PC-3 (cell line): ENCODE results near the gene MAT1A. TPM values are rescaled to one million over a fixed set of nuclear protein-coding genes. Genes with fewer than 3 reads are reported as not detected.
A peak's percentile ranks its signal among the peaks of the same experiment; 100 is the strongest.
"Not testable (repeated sequence)": the region's sequence is repeated elsewhere in the genome, so short reads cannot be mapped to it uniquely, and the experiment has no call there.

Experiments
- ATAC-seq: fragments of 200-7000 bp; cut with Tn5 transposase; 2 replicates; pipeline ENCODE4 v1.9.1; 2020; ENCODE audit warnings: mild to moderate bottlenecking, moderate library complexity
- BruUV-seq: library from RNA; stranded (reverse); fragments of 400-500 nt; replicated peaks from 2 replicates; lab custom pipeline; 2021; lab: Mats Ljungman, UMichigan
- CTCF ChIA-PET: fragments of 300-600 bp; sonication (Branson Sonifier 250); formaldehyde crosslinking; loops from one replicate; lab custom pipeline; 2022; ENCODE audit warnings: antibody characterized with exemption; lab: Charles Lee
- POLR2A ChIA-PET: fragments of 300-600 bp; sonication (Branson Sonifier 250); formaldehyde crosslinking; loops from one replicate; lab custom pipeline; 2022; ENCODE audit warnings: antibody characterized with exemption; ENCODE audit not compliant: unreplicated experiment; lab: Charles Lee
- DNase-seq: peaks from one replicate; pipeline ENCODE4 v3.0.0-alpha.2; 2015
- H2AFZ ChIP-seq: fragments of 300-600 bp; sonication (generic); 2 replicates; pipeline ENCODE4 v1.6.0; 2016; ENCODE audit warnings: antibody characterized with exemption, low read length
- H3F3A ChIP-seq: fragments of 300-600 bp; sonication (generic); one replicate; pipeline ENCODE4 v1.6.0; 2017; ENCODE audit warnings: antibody characterized with exemption, low read length, control low read depth, mild to moderate bottlenecking; ENCODE audit not compliant: unreplicated experiment
- H3K27ac ChIP-seq: fragments of 300-600 bp; sonication (generic); 2 replicates; pipeline ENCODE4 v1.5.1; 2016; ENCODE audit warnings: mild to moderate bottlenecking, low read length
- H3K27me3 ChIP-seq: fragments of 300-600 bp; sonication (generic); 2 replicates; pipeline ENCODE4 v1.6.1; 2016; ENCODE audit warnings: low read length, mixed read lengths
- H3K36me3 ChIP-seq: fragments of 300-600 bp; sonication (generic); 2 replicates; pipeline ENCODE4 v1.6.1; 2016; ENCODE audit warnings: low read depth, mixed run types, low read length, mixed read lengths
- H3K4me1 ChIP-seq: fragments of 300-600 bp; sonication (generic); 2 replicates; pipeline ENCODE4 v1.5.1; 2016; ENCODE audit warnings: low read length; ENCODE audit not compliant: insufficient read depth
- H3K4me2 ChIP-seq: fragments of 300-600 bp; sonication (generic); 2 replicates; pipeline ENCODE4 v1.6.0; 2016; ENCODE audit warnings: low read length
- H3K4me3 ChIP-seq: fragments of 300-600 bp; sonication (generic); 2 replicates; pipeline ENCODE4 v1.5.1; 2016; ENCODE audit warnings: mild to moderate bottlenecking, low read length, mixed read lengths
- H3K79me2 ChIP-seq: fragments of 300-600 bp; sonication (generic); 2 replicates; pipeline ENCODE4 v1.6.1; 2017; ENCODE audit warnings: low read length, mixed read lengths
- H3K9ac ChIP-seq: fragments of 300-600 bp; sonication (generic); 2 replicates; pipeline ENCODE4 v1.6.0; 2016; ENCODE audit warnings: mild to moderate bottlenecking, low read length
- H3K9me2 ChIP-seq: fragments of 300-600 bp; sonication (generic); replicated peaks from 2 replicates; pipeline ENCODE4 v1.6.1; 2016; ENCODE audit warnings: mixed run types, low read length, mixed read lengths
- H3K9me3 ChIP-seq: fragments of 300-600 bp; sonication (generic); 2 replicates; pipeline ENCODE4 v1.6.1; 2016; ENCODE audit warnings: low read length, mixed read lengths
- H4K20me1 ChIP-seq: fragments of 300-600 bp; sonication (generic); 2 replicates; pipeline ENCODE4 v1.6.1; 2016; ENCODE audit warnings: low read length, mixed read lengths
- intact Hi-C: fragments of 100-400 bp; cut with micrococcal nuclease; formaldehyde crosslinking; loops from 2 replicates; pipeline ENCODE4 v1.9.0; 2023
- total RNA-seq: library from RNA; depleted of rRNA; stranded (reverse); fragments of >200 nt; gene quantifications from 2 replicates; pipeline ENCODE4 v1.2.3, GENCODE V29; 2014

Gene MAT1A
- total RNA-seq, 1 experiment from 2014 or later, result not detected

DNA sequence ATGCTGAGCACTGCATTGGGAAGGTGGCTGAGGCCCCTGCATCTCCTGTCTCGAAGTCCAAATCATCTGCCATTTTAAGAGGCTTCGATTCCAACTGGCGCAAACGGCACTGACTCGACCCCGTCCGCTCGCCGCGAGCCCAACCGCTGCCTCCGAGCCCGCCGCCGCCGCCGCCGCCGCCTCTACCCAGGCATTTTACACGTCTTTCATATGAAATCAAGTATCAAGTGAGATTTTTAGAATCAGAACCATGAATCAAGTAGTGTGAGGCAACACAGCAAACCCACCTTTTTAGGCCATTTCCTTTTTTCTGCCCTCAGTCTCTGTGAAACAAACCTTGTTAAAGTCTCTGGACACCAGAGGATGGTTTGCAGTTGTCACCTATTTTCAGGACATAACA is 41.8 kb downstream of the MAT1A start:
- H3K9me2 ChIP-seq, BruUV-seq, H3K79me2 ChIP-seq, H4K20me1 ChIP-seq, H3K27ac ChIP-seq, H3K27me3 ChIP-seq, intact Hi-C loops, H3K4me2 ChIP-seq, H2AFZ ChIP-seq, DNase-seq, CTCF ChIA-PET, H3K9me3 ChIP-seq, H3K36me3 ChIP-seq, H3K9ac ChIP-seq, POLR2A ChIA-PET, H3F3A ChIP-seq, ATAC-seq, H3K4me3 ChIP-seq, H3K4me1 ChIP-seq: not testable (repeated sequence)

DNA sequence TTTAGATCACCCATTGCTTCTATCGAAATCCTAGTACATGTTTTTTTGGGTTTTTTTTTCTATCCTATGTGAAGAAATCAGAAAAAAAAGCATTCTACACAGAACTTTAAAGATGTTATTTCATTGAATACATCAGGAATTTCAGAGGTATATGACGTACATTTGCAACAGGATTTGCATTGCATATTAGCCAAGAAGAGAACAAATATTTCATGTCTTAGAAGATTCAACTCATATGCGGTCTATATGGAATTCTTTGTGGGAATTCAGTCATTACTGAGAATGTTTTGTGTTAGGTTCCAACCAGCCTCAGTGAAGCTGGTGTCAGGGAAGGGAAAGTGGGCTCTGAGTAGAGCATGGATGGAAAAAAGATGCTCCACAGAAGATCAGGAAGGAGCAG is 45.1 kb downstream of the MAT1A start:
- H3K36me3 ChIP-seq, H3K4me2 ChIP-seq, H3K4me1 ChIP-seq, H3K4me3 ChIP-seq, H3K27ac ChIP-seq, intact Hi-C loops, H2AFZ ChIP-seq, DNase-seq, ATAC-seq, H3K9me2 ChIP-seq, H3F3A ChIP-seq, H3K9ac ChIP-seq, H3K79me2 ChIP-seq, CTCF ChIA-PET, H4K20me1 ChIP-seq, POLR2A ChIA-PET, BruUV-seq, H3K9me3 ChIP-seq, H3K27me3 ChIP-seq: not testable (repeated sequence)

- H3K27ac ChIP-seq, H3K9ac ChIP-seq, POLR2A ChIA-PET, H3K36me3 ChIP-seq, H2AFZ ChIP-seq, H3K9me3 ChIP-seq, H3K9me2 ChIP-seq, DNase-seq, H4K20me1 ChIP-seq, CTCF ChIA-PET, H3K4me3 ChIP-seq, intact Hi-C loops, H3K4me2 ChIP-seq, H3K79me2 ChIP-seq, H3K27me3 ChIP-seq, BruUV-seq, H3K4me1 ChIP-seq, H3F3A ChIP-seq: not testable (repeated sequence)
- ATAC-seq, result peak; percentile 66
Observed at GRCh38 chr10:80242341-80242740, 47.1 kb downstream of the MAT1A start.

GRCh38 chr10:80236457-80236856 is 53.0 kb downstream of the MAT1A start:
- H4K20me1 ChIP-seq, H3F3A ChIP-seq, H3K4me1 ChIP-seq, H3K9ac ChIP-seq, H2AFZ ChIP-seq, ATAC-seq, H3K9me2 ChIP-seq, CTCF ChIA-PET, H3K4me2 ChIP-seq, H3K36me3 ChIP-seq, BruUV-seq, H3K27ac ChIP-seq, H3K9me3 ChIP-seq, H3K27me3 ChIP-seq, POLR2A ChIA-PET, DNase-seq, intact Hi-C loops, H3K79me2 ChIP-seq, H3K4me3 ChIP-seq: not testable (repeated sequence)

DNA sequence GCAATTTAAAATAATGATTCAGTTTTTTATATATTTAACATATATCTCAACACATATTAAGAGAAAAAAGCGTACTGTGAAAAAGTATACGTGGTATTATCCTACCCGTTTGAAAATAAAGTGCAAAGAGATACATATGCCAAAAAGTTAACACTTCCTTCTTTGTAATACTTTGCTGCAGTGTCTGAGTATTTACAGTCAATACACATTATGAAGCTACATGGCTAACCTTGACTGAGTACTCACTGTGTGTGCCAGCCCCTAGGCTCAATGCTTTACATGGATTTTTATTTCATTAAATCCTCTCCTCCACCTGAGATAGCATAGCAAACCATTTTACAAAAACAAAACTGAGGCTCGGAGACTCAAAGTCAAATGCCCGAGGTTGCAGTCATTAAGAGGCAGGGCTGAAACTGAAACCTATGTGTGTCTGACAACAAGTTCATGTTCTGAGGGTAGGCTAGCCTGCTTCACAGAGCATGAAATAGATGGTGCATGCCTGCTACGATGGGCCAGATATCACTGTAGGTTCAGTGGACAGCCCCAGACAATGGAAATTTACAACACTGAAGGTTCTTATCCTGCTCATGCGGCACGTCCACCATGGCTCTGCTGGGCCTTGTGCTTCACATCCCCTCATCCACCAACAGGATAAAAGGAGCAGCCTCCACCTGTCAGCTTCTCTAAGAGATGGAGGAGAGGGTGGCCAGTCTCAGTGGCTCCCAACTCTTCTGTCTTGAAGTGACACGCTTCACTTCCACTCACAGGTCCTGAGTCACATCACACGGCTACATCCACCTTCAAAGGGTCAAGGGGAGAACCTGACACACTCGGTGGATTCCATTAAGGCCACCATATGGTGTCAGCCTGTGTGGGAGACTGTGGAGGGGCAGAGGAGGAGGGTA is 54.9 kb downstream of the MAT1A start:
- H3K9me2 ChIP-seq, POLR2A ChIA-PET, H3K9me3 ChIP-seq, H3K9ac ChIP-seq, H3K4me1 ChIP-seq, H3K4me3 ChIP-seq, BruUV-seq, H3K27ac ChIP-seq, H4K20me1 ChIP-seq, CTCF ChIA-PET, intact Hi-C loops, H3K36me3 ChIP-seq, H3K27me3 ChIP-seq, H3F3A ChIP-seq, H3K4me2 ChIP-seq, ATAC-seq, DNase-seq, H3K79me2 ChIP-seq, H2AFZ ChIP-seq: not testable (repeated sequence)

- H3K36me3 ChIP-seq, H3K4me1 ChIP-seq, H3K9me3 ChIP-seq, H4K20me1 ChIP-seq, H3F3A ChIP-seq, H3K4me3 ChIP-seq, intact Hi-C loops, DNase-seq, H3K9ac ChIP-seq, H3K4me2 ChIP-seq, CTCF ChIA-PET, H2AFZ ChIP-seq, H3K79me2 ChIP-seq, POLR2A ChIA-PET, BruUV-seq, H3K27ac ChIP-seq, ATAC-seq, H3K27me3 ChIP-seq, H3K9me2 ChIP-seq: not testable (repeated sequence)
Observed at GRCh38 chr10:80233871-80234270, 55.6 kb downstream of the MAT1A start.
